HT-29 (cell line): ENCODE results near the gene PHF1. TPM values are rescaled to one million over a fixed set of nuclear protein-coding genes. Genes with fewer than 3 reads are reported as not detected.
"Not testable (repeated sequence)": the region's sequence is repeated elsewhere in the genome, so short reads cannot be mapped to it uniquely, and the experiment has no call there.

ENCODE experiments used
- DNase-seq: peaks from one replicate; pipeline ENCODE4 v3.0.0-alpha.2; 2015; ENCODE audit warnings: low spot score
- total RNA-seq: library from RNA; depleted of rRNA; stranded (reverse); fragments of >200 nt; shearing (Covaris generic); gene quantifications from 2 replicates; pipeline ENCODE4 v1.2.3, GENCODE V29; 2014; rRNA removed

Gene PHF1
- total RNA-seq: 30.8 and 35.5 TPM in 2 replicates

DNA sequence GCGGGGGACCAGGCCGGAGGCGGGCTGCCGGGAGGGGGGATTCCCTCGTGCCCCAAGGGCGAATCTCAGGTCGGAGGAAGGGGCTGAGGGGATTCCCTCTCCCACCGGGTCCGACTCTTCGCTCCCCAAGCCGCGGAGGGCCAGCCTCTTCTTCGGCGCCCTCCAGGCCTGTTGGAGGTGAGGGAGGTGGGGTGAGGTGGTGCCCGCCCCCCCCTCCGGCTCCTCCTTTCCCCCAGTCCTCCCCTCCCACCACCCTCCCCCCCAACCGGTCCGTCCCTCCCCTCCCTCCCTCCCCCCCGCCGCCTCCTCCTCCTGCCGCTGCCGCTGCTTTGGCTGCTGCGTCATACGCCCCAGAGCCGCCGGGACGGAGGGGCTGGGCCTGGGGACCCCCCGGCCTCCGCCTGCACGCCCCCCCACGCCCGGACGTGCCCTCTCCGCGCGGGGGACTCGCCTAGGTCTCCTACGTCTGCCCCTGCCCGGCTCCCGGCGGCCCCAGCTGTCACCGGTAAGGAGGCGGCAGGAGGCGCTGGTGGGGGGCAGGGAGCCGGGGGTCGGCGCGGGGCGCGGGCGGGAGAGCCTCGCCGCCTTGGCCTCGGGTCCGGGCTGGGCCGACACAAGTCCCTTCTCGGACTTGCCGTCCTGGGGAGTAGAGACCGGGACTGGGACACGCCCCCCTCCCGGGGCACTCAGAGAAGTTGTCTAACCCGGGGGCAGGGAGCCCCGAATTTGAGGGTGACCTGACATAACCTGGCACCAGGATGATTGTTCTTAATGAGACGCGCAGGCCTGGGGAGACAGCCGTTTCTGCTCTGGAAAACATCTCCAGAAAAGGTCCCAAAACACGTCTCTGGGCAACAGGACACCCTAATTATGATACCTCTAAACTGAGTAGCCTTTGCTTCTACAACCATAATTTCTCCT, at the start of gene PHF1:
PHF1 (plus strand) TSS at position 304 of the 921 bp plus-strand sequence. CDS start 1,250 bp downstream, outside the sequence.
- no peak for DNase-seq

DNA sequence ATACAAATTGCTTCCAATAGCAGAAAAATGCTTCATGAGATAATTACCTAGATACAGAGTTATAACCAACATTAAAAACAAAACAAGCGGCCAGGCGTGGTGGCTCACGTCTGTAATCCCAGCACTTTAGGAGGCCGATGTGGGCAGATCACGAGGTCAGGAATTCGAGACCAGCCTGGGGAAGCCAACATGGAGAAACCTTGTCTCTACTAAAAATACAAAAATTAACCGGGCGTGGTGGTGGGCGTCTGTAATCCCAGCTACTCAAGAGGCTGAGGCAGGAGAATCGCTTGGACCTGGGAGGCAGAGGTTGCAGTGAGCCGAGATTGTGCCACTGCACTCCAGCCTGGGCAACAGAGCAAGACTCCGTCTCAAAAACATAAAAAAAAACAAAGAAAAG, 47.3 kb upstream of the PHF1 start:
- DNase-seq: not testable (repeated sequence)

DNA sequence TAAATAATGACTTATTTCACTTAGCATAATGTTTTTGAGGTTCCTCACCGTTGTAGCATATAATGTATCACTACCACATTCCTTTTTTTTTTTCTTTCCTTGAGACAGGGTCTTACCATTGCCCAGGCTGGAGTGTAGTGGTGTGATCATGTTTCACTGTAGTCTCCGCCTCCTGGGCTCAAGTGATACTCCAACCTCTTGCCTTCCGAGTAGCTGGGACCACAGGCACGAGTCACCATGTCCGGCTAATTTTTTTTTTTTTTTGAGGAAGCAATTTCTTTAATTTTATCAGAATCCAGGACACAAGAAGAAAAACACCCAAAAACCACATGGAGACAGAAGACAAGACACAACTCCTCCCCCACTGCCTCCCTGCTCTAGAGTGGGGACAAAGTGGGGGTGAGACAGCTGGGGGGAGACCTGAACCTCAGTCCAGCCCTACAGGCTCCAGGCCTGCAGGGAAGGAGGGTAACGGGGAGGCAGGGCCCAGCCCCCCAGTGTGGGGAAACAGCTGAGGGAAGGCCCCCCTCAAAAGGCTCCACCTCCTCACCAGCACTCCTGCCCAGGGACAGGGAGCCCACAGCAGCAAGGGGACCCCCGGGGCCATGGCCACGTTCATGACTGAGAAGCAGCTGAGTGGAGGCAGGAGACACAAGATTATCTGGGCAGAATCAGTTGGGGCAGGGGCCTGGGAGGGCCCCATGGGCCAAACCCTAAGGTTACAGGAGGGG, 46.2 kb upstream of the PHF1 start:
- DNase-seq: not testable (repeated sequence)

DNA sequence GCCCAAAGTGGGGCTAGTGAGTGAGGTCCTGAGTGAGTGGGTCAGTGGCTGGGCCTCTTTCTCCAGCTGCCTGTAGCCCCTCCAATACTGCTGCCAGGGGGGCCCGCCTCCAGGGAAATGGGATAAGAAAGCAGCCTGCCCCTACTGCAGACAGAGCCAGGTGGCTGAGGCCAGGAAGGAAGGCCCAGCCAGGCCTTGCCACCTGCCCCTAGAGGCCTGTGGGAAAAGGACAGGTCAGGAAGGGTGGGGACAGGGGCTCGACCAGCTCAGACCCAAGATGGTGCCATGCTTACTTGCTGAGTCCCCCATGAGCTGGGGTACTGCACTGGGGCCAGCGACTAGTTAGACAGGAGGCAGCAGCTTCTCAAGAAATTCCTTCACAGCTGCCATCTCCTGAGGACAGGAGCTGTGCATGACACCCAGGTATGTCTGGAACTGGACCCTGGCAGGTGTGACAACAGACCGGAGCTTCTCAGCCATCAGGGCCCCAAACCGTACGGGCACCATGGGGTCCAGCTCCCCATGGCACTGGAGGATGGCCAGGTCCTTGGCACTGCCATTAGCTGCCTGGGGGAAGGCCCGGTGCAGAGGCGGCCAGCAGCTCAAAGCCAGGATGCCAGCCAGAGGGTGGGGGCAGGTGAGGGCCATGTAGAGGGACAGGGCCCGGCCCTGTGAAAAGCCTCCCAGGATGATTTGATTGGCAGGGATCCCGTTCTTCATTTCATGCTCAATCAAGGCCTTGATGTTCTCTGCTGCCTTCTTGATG, 45.4 kb upstream of the PHF1 start:
- DNase-seq: not testable (repeated sequence)

DNA sequence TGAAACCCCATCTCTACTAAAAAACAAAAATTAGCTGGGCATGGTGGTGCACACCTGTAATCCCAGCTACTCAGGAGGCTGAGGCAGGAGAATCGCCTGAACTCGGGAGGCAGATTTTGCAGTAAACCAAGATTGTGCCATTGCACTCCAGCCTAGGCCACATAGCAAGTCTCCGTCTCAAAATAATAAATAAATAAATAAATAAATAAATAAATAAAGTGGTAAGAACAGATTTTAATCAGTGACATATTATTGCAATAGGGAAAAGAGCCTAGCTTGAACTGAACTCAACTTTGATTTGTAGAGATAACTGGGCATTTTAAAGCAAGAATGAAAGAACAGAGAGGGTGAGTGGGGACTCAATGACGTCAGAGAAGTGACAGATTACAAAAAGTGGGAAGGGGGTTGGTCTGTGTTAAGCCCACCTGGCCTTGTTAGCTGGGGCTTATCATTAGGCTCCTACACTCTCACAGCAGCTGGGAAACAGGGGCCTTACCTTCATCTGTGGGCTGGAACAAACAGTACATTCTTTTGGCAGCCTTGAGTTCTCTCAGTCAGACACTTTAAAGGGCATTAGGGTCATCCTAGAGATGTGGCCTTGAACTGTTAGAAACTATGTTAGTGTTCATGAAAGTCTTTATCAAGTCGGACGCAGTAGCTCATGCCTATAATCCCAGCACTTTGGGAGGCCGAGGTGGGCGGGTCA, 43.7 kb upstream of the PHF1 start:
- DNase-seq: no peak

DNA sequence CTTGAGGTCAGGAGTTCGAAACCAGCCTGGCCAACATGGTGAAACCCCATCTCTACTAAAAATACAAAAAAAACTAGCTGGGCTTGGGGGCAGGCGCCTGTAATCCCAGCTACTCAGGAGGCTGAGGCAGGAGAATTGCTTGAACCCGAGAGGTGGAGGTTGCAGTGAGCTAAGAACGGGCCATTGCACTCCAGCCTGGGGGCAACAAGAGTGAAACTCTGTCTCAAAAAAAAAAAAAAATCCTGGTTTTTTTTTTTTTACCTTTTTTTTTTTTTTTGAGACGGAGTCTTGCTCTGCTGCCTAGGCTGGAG, 43.1 kb upstream of the PHF1 start:
- not testable (repeated sequence) for DNase-seq

DNA sequence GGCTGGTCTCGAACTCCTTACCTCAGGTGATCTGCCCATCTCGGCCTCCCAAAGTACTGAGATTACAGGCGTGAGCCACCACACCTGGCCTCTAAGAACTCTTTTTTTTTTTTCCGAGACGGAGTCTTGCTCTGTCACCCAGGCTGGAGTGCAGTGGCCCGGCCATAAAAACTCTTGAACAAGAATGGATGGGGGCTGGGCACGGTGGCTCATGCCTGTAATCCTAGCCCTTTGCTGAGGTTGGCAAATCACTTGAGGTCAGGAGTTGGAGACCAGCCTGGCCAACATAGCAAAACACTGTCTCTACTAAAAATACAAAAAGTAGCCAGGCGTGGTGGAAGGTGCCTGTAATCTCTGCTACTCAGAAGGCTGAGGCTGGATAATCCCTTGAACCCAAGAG, 38.9 kb upstream of the PHF1 start:
- not testable (repeated sequence) for DNase-seq

DNA sequence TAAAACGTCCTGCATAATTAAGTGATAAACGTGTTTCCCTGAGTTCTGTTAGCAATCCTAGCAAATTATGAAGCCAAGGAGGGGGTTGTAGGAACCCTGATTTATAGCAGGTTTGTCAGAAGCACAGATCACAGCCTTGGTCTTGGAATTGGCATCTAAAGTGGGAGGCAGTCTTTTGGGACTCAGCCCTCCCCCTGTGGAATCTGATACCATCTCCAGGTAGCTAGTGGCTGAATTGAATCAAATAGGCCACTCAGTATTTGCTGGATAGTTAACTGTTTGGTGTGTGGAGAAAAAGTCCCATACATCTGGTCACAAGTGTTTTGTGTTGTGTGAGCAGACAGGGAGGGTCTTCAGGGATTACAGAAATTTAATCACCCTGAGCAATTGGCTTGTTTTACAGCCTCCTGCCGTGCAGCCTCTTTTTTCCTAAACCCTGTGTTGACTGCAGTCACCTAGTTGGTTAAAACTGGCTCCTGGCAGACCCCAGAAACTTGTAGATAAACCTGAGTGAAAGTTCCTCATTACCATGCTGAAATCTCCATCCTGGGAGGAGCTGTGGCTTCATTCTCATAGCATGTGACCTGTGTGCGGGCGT, 38.2 kb upstream of the PHF1 start:
- DNase-seq: no peak

DNA sequence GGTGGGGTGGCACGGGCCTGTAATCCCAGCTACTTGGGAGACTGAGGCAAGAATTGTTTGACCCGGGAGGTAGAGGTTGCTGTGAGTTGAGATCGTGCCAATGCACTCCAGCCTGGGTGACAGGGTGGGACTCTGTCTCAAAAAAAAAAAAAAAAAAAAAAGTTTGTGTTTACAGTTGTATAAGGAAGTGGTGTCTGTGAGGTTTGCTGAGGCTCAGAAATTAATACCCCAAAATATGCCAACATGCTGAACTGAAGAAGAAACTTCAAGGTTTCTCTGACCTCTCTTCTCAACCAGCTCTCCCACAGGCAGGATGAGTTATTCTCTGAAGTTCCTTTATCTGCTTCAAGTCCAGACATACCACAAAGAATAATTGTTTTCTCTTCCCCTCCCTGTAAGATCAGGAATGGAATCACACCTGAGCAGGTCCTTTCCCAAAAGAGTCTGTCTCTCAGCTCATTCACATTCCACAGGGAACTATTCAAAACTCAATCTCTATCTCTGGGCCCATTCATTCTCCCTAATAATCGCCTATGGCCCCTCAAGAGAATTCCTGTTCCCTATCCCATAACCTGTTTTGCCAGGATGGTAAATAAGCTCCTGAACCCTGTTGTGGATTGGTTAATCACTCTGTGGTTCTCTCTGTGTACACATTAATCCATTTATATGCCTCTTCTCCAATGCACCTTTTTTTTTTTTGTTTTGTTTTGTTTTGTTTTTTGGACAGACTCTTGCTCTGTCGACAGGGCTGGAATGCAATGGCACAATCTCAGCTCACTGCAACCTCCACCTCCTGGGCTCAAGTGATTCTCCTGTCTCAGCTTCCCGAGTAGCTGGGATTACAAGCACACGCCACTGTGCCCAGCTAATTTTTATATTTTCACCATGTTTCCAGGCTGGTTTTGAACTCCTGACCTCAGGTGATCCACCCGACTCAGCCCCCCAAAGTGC, 36.6 kb upstream of the PHF1 start:
- no peak for DNase-seq

DNA sequence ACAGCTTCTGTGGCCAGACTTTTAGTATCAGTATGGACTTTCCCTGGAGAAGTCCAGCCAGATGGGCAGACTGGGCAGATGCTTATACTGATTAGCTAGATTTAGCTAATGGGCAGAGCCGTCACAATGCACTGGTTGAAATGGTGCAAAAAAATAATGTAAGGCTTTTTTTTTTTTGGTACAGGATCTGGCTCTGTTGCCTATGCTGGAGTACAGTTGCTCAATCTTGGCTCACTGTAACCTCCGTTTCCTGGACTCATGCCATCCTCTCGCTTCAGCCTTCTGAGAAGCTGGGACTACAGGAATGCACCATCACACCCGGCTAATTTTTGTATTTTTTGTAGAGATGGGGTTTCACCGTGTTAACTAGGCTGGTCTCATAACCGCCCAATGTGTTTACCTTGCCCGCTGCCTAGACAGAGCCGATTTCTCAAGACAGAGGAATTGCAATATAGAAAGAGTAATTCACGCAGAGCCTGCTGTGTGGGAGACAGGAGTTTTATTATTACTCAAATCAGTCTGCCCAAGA, 35.6 kb upstream of the PHF1 start:
- no peak for DNase-seq

DNA sequence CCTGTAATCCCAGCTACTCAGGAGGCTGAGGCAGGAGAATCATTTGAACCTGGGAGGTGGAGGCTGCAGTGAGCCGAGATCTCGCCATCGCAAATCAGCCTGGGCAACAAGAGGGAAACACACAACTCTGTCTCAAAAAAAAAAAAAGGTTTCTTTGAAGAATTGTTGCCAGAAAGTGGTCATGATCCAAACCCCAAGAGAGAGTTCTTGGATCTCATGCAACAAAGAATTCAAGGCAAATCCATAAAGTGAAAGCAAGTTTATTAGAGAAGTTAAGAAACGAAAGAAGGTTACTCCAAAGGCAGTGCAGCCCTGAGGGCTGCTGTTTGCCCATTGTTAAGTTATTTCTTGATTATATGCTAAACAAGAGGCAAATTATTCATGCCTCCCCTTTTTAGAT, 33.6 kb upstream of the PHF1 start:
- no peak for DNase-seq

DNA sequence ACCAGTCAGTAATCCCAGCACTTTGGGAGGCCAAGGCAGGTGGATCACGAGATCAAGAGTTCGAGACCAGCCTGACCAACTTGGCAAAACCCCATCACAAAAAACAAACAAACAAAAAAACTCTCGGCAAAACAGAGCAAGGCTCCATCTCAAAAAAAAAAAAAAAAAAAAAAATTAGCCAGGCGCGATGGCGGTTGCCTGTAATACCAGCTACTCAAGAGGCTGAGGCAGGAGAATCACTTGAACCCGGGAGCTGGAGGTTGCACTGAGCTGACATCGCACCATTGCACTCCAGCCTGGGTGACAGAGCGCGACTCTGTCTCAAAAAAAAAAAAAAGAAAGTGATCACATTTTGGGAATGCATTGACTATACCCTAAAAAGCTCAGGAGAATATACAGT, 31.6 kb upstream of the PHF1 start:
- DNase-seq: not testable (repeated sequence)

DNA sequence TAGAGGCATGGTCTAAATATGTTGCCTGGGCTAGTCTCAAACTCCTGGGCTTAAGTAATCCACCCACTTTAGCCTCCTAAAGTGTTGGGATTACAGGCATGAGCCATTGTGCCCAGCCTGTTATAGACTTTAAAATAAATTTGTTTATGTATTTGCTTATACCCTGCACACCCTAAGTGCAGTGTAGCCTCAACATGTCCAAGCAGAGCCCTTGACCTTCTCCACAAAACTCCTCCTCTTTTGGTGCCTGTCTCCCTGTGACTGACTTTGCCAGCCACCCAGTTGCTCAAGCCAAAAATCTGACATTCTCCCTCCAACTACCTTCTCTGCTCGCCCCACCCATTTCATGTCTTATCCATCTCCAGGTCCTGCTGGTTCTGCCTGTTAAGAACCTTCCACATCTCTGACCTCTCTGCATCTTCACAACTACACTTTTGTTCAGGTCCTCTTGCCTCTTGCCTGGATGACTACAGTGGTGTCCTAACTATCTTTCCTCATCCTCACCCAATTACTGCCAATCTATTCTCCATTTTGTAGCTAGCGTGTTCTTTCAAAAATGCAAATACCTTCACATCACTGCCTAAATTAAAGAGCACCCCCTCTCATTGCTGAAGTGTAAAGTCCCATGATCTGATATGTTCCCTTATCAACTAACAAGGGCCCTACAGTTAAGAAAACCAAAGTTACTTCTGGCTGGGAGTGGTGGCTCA, 30.4 kb upstream of the PHF1 start:
- no peak for DNase-seq

DNA sequence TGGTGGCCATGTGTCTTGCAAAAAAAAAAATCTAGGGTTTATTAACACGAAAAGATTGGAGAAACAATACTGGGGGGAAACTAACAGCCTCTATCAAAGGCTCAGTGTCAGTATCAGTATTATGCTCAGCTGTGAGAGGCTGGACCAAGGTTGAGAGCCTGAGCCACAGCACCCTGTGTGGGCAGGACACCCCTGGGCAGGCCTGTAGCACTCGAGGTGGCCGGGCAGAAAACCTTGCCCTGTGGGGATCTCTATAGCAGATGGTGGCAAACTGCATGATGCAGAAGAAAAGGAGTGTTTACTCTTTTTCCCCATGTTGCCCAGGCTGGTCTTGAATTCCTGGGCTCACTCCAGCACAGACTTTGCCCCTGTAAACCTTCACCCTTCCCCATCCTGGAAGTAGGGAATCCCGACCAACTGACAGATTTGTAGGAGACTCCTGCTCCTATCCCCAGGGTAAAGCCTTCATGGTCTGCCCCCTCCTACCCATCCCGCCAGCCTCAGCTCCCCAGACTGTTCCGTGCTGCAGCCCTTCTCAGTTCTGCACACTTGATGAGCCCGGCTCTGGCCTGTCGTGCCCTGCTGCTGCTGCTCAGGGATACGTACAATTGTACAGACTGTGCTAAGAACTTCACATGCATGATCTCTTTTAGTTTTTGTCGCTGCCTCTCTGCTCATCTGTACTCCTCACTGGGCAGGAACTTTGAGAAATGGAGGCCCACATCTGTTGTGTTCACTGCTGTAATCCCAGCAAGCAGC, 27.2 kb upstream of the PHF1 start:
- DNase-seq: no peak

DNA sequence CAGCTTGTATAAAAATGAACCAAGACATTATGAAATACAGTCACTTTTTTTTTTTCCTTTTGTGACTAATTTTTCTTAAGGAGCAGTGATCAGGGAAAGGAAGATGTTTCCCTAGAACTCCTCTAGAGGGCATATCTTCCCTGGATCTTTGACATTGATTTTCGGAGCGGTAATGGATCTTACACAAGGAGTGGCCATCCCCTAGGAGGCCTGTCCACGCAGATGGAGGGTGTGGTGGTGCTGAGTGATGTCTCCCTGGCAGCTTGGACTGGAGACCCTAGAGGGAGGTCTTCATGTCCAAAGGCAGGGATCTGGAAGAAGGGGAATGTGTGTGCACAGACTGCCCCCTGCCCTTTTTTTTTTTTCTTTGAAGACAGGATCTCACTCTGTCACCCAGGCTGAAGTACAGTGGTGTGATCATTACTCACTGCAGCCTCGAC, 26.2 kb upstream of the PHF1 start:
- peak; percentile 39 for DNase-seq

DNA sequence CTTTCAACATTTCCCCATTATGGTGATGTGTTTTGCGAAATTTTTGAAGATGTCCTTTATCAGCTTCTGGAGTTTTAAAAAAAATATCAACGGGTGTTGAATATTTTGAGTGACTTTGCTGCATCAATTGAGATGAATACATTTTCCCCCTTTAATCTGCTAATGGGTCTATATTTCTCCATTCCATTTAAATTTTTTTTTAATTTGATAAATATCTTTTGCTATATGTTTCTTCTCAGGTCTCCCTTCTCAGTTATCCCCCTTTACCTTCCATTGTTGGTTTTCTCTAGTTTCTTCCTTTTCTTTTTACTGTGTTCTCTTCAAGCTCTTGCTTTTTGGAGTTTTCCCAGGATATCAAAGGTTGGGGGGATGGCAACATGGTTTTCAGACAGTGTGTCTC, 20.6 kb upstream of the PHF1 start:
- DNase-seq: no peak

DNA sequence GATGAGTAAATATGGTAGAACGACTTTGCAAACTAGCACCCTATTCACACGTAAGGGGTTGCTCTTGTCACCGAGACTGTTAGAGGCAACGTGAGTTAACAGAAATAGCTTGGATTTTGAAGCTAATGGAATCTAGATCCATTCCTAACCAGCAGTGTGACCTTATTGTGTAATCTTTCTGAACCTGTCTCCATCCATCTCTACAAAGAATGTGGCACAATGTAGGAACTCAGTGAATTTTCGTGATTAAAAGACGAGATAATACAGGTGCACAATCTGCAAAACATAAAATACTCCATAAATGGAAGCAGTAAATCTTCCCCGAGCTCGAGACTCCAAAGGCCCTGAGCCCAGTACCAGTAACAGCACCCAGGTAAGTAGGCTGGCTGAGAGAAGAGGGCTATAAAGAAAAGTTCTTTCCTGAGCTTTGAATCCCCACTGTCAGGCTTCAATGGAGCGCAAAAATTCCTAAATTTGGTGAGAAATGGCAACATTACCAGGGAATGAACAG, 20.0 kb upstream of the PHF1 start:
- no peak for DNase-seq
